CD4-positive, alpha-beta memory T cell (primary cell): ENCODE data around the gene EID2. TPM values are rescaled to one million over a fixed set of nuclear protein-coding genes. Genes with fewer than 3 reads are reported as not detected.
A peak's percentile ranks its signal among the peaks of the same experiment; 100 is the strongest.

Experiments
- CTCF ChIA-PET: fragments of 350-600 bp; sonication (Branson Sonifier 250); formaldehyde crosslinking; loops from one replicate; lab custom pipeline; 2021; ENCODE audit warnings: inconsistent platforms; ENCODE audit not compliant: partially characterized antibody; lab: Charles Lee
- POLR2A ChIA-PET: fragments of 350-600 bp; sonication (Branson Sonifier 250); formaldehyde crosslinking; loops from one replicate; lab custom pipeline; 2021; ENCODE audit not compliant: partially characterized antibody; lab: Charles Lee
- DNase-seq, 5 donors: peaks; one replicate each; pipeline versions ENCODE4 v3.0.0 to v3.0.0-alpha.2; 2020 to 2022; ENCODE audit warnings: mixed read lengths in 1 of 5
- H3K27ac ChIP-seq: one replicate; pipeline ENCODE4 v1.7.0; 2013; ENCODE audit warnings: low read depth, low read length
- H3K27me3 ChIP-seq: 2 replicates; pipeline ENCODE4 v1.7.0; 2013; ENCODE audit warnings: mild to moderate bottlenecking, low read length, moderate library complexity; ENCODE audit not compliant: insufficient read depth
- H3K36me3 ChIP-seq: 2 replicates; pipeline ENCODE4 v1.7.0; 2013; ENCODE audit warnings: mild to moderate bottlenecking, low read length, moderate library complexity; ENCODE audit not compliant: insufficient read depth
- H3K4me1 ChIP-seq: 2 replicates; pipeline ENCODE4 v1.7.0; 2013; ENCODE audit warnings: mild to moderate bottlenecking, low read length, moderate library complexity; ENCODE audit not compliant: insufficient read depth
- H3K4me3 ChIP-seq, 2 donors: one replicate each; pipeline ENCODE4 v1.7.0; 2013; ENCODE audit warnings: low read length in 2 of 2, mild to moderate bottlenecking in 1 of 2
- H3K9me3 ChIP-seq, 2 donors: one replicate each; pipeline ENCODE4 v1.7.0; 2013; ENCODE audit warnings: low read length in 2 of 2, control low read depth in 1 of 2; ENCODE audit not compliant: control insufficient read depth in 1 of 2
- H3K27ac Mint-ChIP-seq, 7 donors: one replicate each; pipeline ENCODE4 v1.8.0; 2020 to 2021; ENCODE audit warnings: mixed read lengths in 7 of 7, mild to moderate bottlenecking in 6 of 7, inconsistent platforms in 3 of 7, moderate library complexity in 3 of 7
- H3K27me3 Mint-ChIP-seq, 2 donors: one replicate each; pipeline ENCODE4 v1.8.0; 2020 to 2021; ENCODE audit warnings: mixed read lengths in 2 of 2
- H3K36me3 Mint-ChIP-seq, 2 donors: one replicate each; pipeline ENCODE4 v1.8.0; 2020 to 2021; ENCODE audit warnings: mixed read lengths in 2 of 2, inconsistent platforms in 1 of 2, mild to moderate bottlenecking in 1 of 2
- H3K4me1 Mint-ChIP-seq, 4 donors: one replicate each; pipeline ENCODE4 v1.8.0; 2020 to 2021; ENCODE audit warnings: mixed read lengths in 4 of 4, mild to moderate bottlenecking in 1 of 4
- H3K4me3 Mint-ChIP-seq, 8 donors: one replicate each; pipeline ENCODE4 v1.8.0; 2020 to 2021; ENCODE audit warnings: mixed read lengths in 8 of 8, mild to moderate bottlenecking in 7 of 8, moderate library complexity in 6 of 8, inconsistent platforms in 3 of 8
- H3K9me3 Mint-ChIP-seq, 8 donors: one replicate each; pipeline ENCODE4 v1.8.0; 2020 to 2021; ENCODE audit warnings: mixed read lengths in 8 of 8, mild to moderate bottlenecking in 5 of 8, inconsistent platforms in 3 of 8, moderate library complexity in 1 of 8
- intact Hi-C: fragments of 100-400 bp; cut with micrococcal nuclease; formaldehyde crosslinking; loops from one replicate; pipeline ENCODE4 v1.15.1; 2023
- polyA plus RNA-seq, 2 donors: library from polyadenylated mRNA; unstranded; fragments of 300-500 nt; fragmentation: Illumina TruSeq; gene quantifications; one replicate each; pipeline ENCODE4 v1.2.3, GENCODE V29; 2021
- total RNA-seq, 2 experiments: library from RNA; stranded (reverse); gene quantifications; one replicate each; pipeline ENCODE4 v1.2.3, GENCODE V29; 2021

EID2 gene
- total and polyA plus RNA-seq, 4 experiments from 2014 or later = 22.0 to 34.9 (median 22.5) TPM

- no peak for DNase-seq
- Histone ChIP-seq H3K36me3 (no peaks in the 10 kb centered on the region), H3K27ac (peak overlapping the region; percentile 86), H3K4me1 (peaks cover 51% of the 10 kb centered on the region), H3K27me3 (no peaks in the 10 kb centered on the region), H3K4me3 (peak overlapping the region in 1 of 2 donors; percentile 81), H3K9me3 (no peaks in the 10 kb centered on the region)
- peak overlapping the region; percentile 95 to 99 (median 97) for H3K4me3 Mint-ChIP-seq
- intact Hi-C loops = loop anchor here (1.0 kb wide), 2 partner anchors 95 to 100 kb away; partner anchors contain the start of gene SUPT5H
- peaks cover 0 to 7% of the 10 kb centered on the region in 2 donors for H3K36me3 Mint-ChIP-seq
- ChIA-PET POLR2A (interaction anchor here (1.2 to 2.5 kb wide), 3 partner anchors 95 to 105 kb away, joined by 4 to 17 read pairs (median 6); partner anchors contain the start of genes RPS16 and SUPT5H), CTCF (interaction anchor here (0.7 to 2.1 kb wide), 4 partner anchors 11 to 105 kb away, joined by 3 to 10 read pairs (median 3); partner anchors contain the start of gene RPS16)
- H3K4me1 Mint-ChIP-seq = peaks cover 34 to 74% (median 53%) of the 10 kb centered on the region in 4 donors
- peak overlapping the region; percentile 91 to 100 (median 99) for H3K27ac Mint-ChIP-seq
- no peaks in the 10 kb centered on the region for H3K9me3 Mint-ChIP-seq
- peaks cover 0 to 1% of the 10 kb centered on the region in 2 donors for H3K27me3 Mint-ChIP-seq
Measured at GRCh38 chr19:39540333-39540673, 342 bp upstream of the EID2 start.

- CTCF ChIA-PET = interaction anchor here (1.0 to 2.1 kb wide), 5 partner anchors 12 to 417 kb away, joined by 3 to 11 read pairs (median 3); no protein-coding TSS in a partner anchor
- no peak for DNase-seq
- H3K9me3 ChIP-seq = no peaks in the 10 kb centered on the region
- H3K4me1 ChIP-seq = peaks cover 39% of the 10 kb centered on the region
- Mint-ChIP-seq H3K27ac (peak overlapping the region; percentile 91 to 97 (median 94)), H3K4me3 (peak overlapping the region; percentile 87 to 95 (median 92)), H3K36me3 (peaks cover 0 to 7% of the 10 kb centered on the region in 2 donors), H3K27me3 (peaks cover 0 to 1% of the 10 kb centered on the region in 2 donors), H3K9me3 (no peaks in the 10 kb centered on the region), H3K4me1 (peaks cover 27 to 63% (median 45%) of the 10 kb centered on the region in 4 donors)
- peak overlapping the region; percentile 86 for H3K27ac ChIP-seq
- no peaks in the 10 kb centered on the region for H3K27me3 ChIP-seq
- POLR2A ChIA-PET = interaction anchor here (0.6 to 2.5 kb wide), 11 partner anchors 11 to 204 kb away, joined by 3 to 17 read pairs (median 4); partner anchors contain the start of genes MED29, PAF1, RPS16 and SUPT5H
- intact Hi-C loops = loop anchor here (10.0 kb wide), 1 partner anchor 214 kb away; the partner anchor contains the start of gene LRFN1
- peak overlapping the region; percentile 15 to 67 for H3K4me3 ChIP-seq
- no peaks in the 10 kb centered on the region for H3K36me3 ChIP-seq
Measured at GRCh38 chr19:39539165-39539517, 820 bp downstream of the EID2 start.

- no peaks in the 10 kb centered on the region for H3K36me3 ChIP-seq
- peaks cover 32% of the 10 kb centered on the region for H3K4me1 ChIP-seq
- intact Hi-C loops = loop anchor here (2.0 to 10.0 kb wide), 4 partner anchors 36 to 411 kb away; partner anchors contain the start of genes DLL3 and LRFN1
- H3K27me3 Mint-ChIP-seq = no peaks in the 10 kb centered on the region
- no peak for DNase-seq
- no peaks in the 10 kb centered on the region for H3K9me3 ChIP-seq
- no peaks in the 10 kb centered on the region for H3K27me3 ChIP-seq
- CTCF ChIA-PET = interaction anchor here (1.0 to 4.3 kb wide), 18 partner anchors 9 to 424 kb away, joined by 3 to 56 read pairs (median 6); partner anchors contain the start of genes RPS16 and SUPT5H
- POLR2A ChIA-PET = interaction anchor here (0.6 to 2.8 kb wide), 3 partner anchors 89 to 143 kb away, joined by 3 to 11 read pairs (median 4); partner anchors contain the start of genes MED29, PAF1, RPS16 and SUPT5H
- no peaks in the 10 kb centered on the region for H3K9me3 Mint-ChIP-seq
- peaks cover 22 to 52% (median 37%) of the 10 kb centered on the region in 4 donors for H3K4me1 Mint-ChIP-seq
- no peak overlapping the region for H3K27ac ChIP-seq
- H3K27ac Mint-ChIP-seq = peak overlapping the region in 2 of 7 donors; percentile 10 to 35
- H3K36me3 Mint-ChIP-seq = peaks cover 0 to 3% of the 10 kb centered on the region in 2 donors
- H3K4me3 ChIP-seq = no peak overlapping the region
- no peak overlapping the region for H3K4me3 Mint-ChIP-seq
Measured at GRCh38 chr19:39533791-39534190, 6.2 kb downstream of the EID2 start.

GRCh38 chr19:39533003-39533512 lies 6.9 kb downstream of the EID2 start:
- Histone ChIP-seq H3K27ac (peak overlapping the region; percentile 83), H3K9me3 (no peaks in the 10 kb centered on the region), H3K36me3 (no peaks in the 10 kb centered on the region), H3K4me3 (peak overlapping the region in 1 of 2 donors; percentile 92), H3K27me3 (no peaks in the 10 kb centered on the region), H3K4me1 (peaks cover 25% of the 10 kb centered on the region)
- Mint-ChIP-seq H3K9me3 (no peaks in the 10 kb centered on the region), H3K4me3 (peak overlapping the region in 7 of 8 donors; percentile 91 to 96 (median 95)), H3K4me1 (peaks cover 17 to 50% (median 32%) of the 10 kb centered on the region in 4 donors), H3K27me3 (no peaks in the 10 kb centered on the region), H3K27ac (peak overlapping the region; percentile 81 to 95 (median 92)), H3K36me3 (peaks cover 6% of the 10 kb centered on the region in 2 donors)
- DNase-seq = no peak
- ChIA-PET POLR2A (interaction anchor here (0.5 to 2.1 kb wide), 14 partner anchors 12 to 238 kb away, joined by 3 to 14 read pairs (median 4); partner anchors contain the start of genes MED29, PAF1, RPS16 and SUPT5H), CTCF (interaction anchor here (0.6 to 4.3 kb wide), 26 partner anchors 8 to 423 kb away, joined by 3 to 56 read pairs (median 5); partner anchors contain the start of genes MED29, PLEKHG2, RPS16 and SELENOV)
- intact Hi-C loops = loop anchor here (2.0 to 10.0 kb wide), 4 partner anchors 36 to 411 kb away; partner anchors contain the start of genes DLL3 and LRFN1

GRCh38 chr19:39532233-39533002 lies 7.5 kb downstream of the EID2 start, which contains the start of gene EID2B:
EID2B (minus strand) TSS chr19:39532852; CDS start chr19:39532802, 50 bp downstream.
- peaks cover 14 to 43% (median 28%) of the 10 kb centered on the region in 4 donors for H3K4me1 Mint-ChIP-seq
- H3K4me3 ChIP-seq = peak within 1 kb of the TSS; percentile 19 to 92
- H3K4me1 ChIP-seq = peaks cover 20% of the 10 kb centered on the region

GRCh38 chr19:39531834-39532232 lies 8.1 kb downstream of the EID2 start:
- no peak for DNase-seq
- Mint-ChIP-seq H3K4me3 (peak overlapping the region; percentile 91 to 96 (median 94)), H3K36me3 (peaks cover 6% of the 10 kb centered on the region in 2 donors), H3K9me3 (no peaks in the 10 kb centered on the region), H3K4me1 (peaks cover 14 to 40% (median 24%) of the 10 kb centered on the region in 4 donors), H3K27ac (peak overlapping the region; percentile 79 to 90 (median 84)), H3K27me3 (no peaks in the 10 kb centered on the region)
- H3K36me3 ChIP-seq = no peaks in the 10 kb centered on the region
- peaks cover 20% of the 10 kb centered on the region for H3K4me1 ChIP-seq
- no peaks in the 10 kb centered on the region for H3K9me3 ChIP-seq
- H3K27me3 ChIP-seq = no peaks in the 10 kb centered on the region
- CTCF ChIA-PET = interaction anchor here (0.7 to 4.3 kb wide), 20 partner anchors 7 to 319 kb away, joined by 3 to 56 read pairs (median 6); partner anchors contain the start of genes GMFG, RPS16, SUPT5H and TIMM50
- peak overlapping the region; percentile 19 to 92 for H3K4me3 ChIP-seq
- POLR2A ChIA-PET = interaction anchor here (0.8 to 2.1 kb wide), 11 partner anchors 13 to 141 kb away, joined by 3 to 14 read pairs (median 5); partner anchors contain the start of genes MED29, PAF1, RPS16 and SUPT5H
- intact Hi-C loops = loop anchor here (1.0 to 10.0 kb wide), 9 partner anchors 35 to 410 kb away; partner anchors contain the start of genes DLL3, LRFN1, PLEKHG2 and TIMM50
- peak overlapping the region; percentile 83 for H3K27ac ChIP-seq

More at GRCh38 chr19:39532233-39533002, 7.5 kb downstream of the EID2 start, which contains the start of gene EID2B:
- intact Hi-C loops = loop anchor here (1.0 to 10.0 kb wide), 9 partner anchors 35 to 410 kb away; partner anchors contain the start of genes DLL3, LRFN1, PLEKHG2 and TIMM50
- Mint-ChIP-seq H3K9me3 (no peaks in the 10 kb centered on the region), H3K27ac (peak within 1 kb of the TSS; percentile 81 to 95 (median 92)), H3K27me3 (no peaks in the 10 kb centered on the region), H3K36me3 (peaks cover 6% of the 10 kb centered on the region in 2 donors), H3K4me3 (peak within 1 kb of the TSS; percentile 91 to 96 (median 94))
- H3K27ac ChIP-seq = peak within 1 kb of the TSS; percentile 83
- ChIA-PET POLR2A (interaction anchor here (0.7 to 2.1 kb wide), 13 partner anchors 13 to 141 kb away, joined by 3 to 14 read pairs (median 4); partner anchors contain the start of genes MED29, PAF1, RPS16 and SUPT5H), CTCF (interaction anchor here (0.6 to 4.3 kb wide), 30 partner anchors 8 to 422 kb away, joined by 3 to 56 read pairs (median 4); partner anchors contain the start of genes GMFG, MED29, PLEKHG2 and RPS16)
- no peaks in the 10 kb centered on the region for H3K36me3 ChIP-seq
- H3K27me3 ChIP-seq = no peaks in the 10 kb centered on the region
- DNase-seq = peak; percentile 92 to 95 (median 94)
- no peaks in the 10 kb centered on the region for H3K9me3 ChIP-seq
